DND-41 (cell line): ENCODE data around the gene ARHGEF25.

Experiments used
- CTCF ChIP-seq: IDR thresholded peaks from 2 replicates; pipeline ENCODE4 v1.5.1; 2012; ENCODE audit warnings: borderline replicate concordance, low read length, moderate library complexity, mild to moderate bottlenecking; ENCODE audit not compliant: poor library complexity, severe bottlenecking; ENCODE audit errors: extremely low read depth
- EZH2 ChIP-seq: IDR thresholded peaks from 3 replicates; pipeline ENCODE4 v1.6.1; 2012; ENCODE audit warnings: borderline replicate concordance, low read depth, mild to moderate bottlenecking, moderate library complexity, low read length, inconsistent platforms; ENCODE audit not compliant: severe bottlenecking

GRCh38 chr12:57579677-57580465 is 31.4 kb upstream of the ARHGEF25 start:
- TF ChIP-seq CTCF: no peak
- no peak for TF ChIP-seq EZH2
